HL-60 (cell line): Measurements from ENCODE around the gene ATP12A.

Experiments used
- CTCF ChIP-seq: IDR thresholded peaks from one replicate; pipeline ENCODE4 v1.5.1; 2011; ENCODE audit warnings: low read length, control low read depth, inconsistent platforms; ENCODE audit not compliant: insufficient read depth
- GABPA ChIP-seq: IDR thresholded peaks from 2 replicates; pipeline ENCODE4 v1.6.1; 2012; ENCODE audit warnings: low read depth
- POLR2AphosphoS5 ChIP-seq: IDR thresholded peaks from 2 replicates; pipeline ENCODE4 v1.6.1; 2012; ENCODE audit warnings: low read depth
- REST ChIP-seq: IDR thresholded peaks from 2 replicates; pipeline ENCODE4 v1.6.1; 2012; ENCODE audit warnings: low read depth; ENCODE audit not compliant: insufficient replicate concordance
- SPI1 ChIP-seq: IDR thresholded peaks from 2 replicates; pipeline ENCODE4 v1.6.1; 2012; ENCODE audit warnings: low read depth, mild to moderate bottlenecking, borderline replicate concordance

- TF ChIP-seq CTCF, result no peak
- no peak for TF ChIP-seq GABPA
- no peak for TF ChIP-seq POLR2AphosphoS5
- TF ChIP-seq REST, result no peak
- TF ChIP-seq SPI1, result no peak
Observed at GRCh38 chr13:24688111-24688510, 7.9 kb downstream of the ATP12A start.
